Measurements from ENCODE around the gene CD28. TPM values are rescaled to one million over a fixed set of nuclear protein-coding genes. Genes with fewer than 3 reads are reported as not detected.
"Not testable (repeated sequence)": the region's sequence is repeated elsewhere in the genome, so short reads cannot be mapped to it uniquely, and the experiment has no call there.

CD28 gene
- total RNA-seq, 1 donor from 2014 or later, result 1.2 TPM

DNA sequence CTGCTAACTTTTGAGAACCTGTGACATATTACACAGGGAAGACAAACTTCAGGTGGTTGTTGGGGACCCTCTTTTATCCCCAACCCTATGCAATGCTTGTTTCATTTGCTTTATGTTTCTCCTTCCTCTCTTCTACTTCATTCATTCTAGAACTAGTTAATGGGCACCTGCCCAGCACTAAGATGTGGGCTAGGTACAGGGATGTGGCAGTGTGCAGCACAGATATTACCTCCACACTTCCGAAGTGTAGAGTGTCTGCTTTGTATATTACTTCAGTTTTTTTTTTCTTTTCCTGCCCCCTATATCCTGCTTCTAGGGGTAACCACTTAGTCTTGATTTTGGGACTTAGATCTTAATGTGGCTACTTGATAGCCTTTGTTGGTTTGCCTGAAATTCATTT is 35.1 kb downstream of the CD28 start:
- FAIRE-seq, result no peak
- no peak for DNase-seq (ENCODE audit: low spot score in 2 of 2)

DNA sequence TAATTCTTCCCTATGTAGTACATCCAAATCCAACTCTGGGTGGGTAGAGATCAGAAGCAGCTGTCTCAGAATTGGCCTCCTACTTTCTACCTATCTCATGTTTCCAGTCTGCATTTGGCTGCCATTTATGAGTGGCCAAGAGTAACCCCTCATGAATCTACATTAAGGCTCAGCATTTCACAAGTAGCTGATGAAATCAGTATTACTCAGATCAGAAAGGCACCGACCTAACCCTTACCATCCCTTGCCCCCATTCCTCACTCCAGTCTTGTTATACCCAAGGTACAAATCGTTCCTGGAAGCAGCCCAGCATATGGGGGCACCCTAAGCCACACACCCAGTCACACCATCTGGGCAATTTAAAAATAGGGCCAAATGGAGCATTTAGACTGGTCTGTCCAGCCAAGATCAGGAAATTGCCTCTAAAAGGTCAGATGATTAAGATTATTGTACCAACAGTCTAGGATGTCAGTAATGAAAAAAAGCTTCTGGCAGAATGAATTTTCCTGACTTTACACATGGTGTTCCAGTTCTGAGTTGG is 37.1 kb downstream of the CD28 start:
- DNase-seq (ENCODE audit: low spot score in 2 of 2), result no peak
- FAIRE-seq, result no peak

DNA sequence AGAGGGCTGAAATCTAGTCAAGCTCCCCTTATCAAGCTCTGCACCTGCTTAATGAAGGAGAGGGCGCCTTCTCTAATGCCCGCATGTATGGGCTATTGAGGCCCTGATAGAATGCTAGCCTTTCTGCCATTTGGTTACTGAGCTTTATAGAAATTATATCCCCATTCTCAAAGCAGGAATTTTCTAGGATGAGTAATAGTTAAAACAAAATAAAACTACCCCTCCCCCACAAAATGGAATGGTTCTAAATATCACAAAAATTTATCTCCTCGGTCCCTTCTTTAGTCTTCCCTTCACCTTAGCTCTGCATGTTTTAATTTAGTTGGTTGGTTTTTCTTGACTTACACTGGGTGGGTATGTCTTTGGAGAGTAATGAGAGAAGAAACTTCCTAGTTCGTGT is 37.7 kb downstream of the CD28 start:
- FAIRE-seq (no peak), DNase-seq (ENCODE audit: low spot score in 2 of 2) (no peak)

DNA sequence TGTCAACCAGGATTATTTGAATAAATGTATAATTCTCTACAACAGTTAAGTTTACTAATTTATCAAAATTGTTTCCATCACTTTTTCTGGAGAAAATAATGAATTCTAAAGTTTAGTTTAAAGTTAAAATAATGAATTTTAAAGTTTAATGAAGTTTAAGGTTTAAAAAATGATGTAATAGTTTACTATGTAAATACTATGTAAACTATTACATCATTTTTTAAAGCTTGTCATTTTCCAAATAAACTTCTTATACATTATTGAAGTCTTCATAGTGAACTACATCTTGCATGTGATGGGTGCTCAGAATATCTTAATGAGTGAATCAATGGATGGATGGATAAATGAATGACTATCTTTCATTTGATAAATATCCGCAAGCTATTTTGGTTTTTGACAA is 38.8 kb downstream of the CD28 start:
- peak; percentile 92 for FAIRE-seq
- DNase-seq (ENCODE audit: low spot score in 2 of 2), result no peak

DNA sequence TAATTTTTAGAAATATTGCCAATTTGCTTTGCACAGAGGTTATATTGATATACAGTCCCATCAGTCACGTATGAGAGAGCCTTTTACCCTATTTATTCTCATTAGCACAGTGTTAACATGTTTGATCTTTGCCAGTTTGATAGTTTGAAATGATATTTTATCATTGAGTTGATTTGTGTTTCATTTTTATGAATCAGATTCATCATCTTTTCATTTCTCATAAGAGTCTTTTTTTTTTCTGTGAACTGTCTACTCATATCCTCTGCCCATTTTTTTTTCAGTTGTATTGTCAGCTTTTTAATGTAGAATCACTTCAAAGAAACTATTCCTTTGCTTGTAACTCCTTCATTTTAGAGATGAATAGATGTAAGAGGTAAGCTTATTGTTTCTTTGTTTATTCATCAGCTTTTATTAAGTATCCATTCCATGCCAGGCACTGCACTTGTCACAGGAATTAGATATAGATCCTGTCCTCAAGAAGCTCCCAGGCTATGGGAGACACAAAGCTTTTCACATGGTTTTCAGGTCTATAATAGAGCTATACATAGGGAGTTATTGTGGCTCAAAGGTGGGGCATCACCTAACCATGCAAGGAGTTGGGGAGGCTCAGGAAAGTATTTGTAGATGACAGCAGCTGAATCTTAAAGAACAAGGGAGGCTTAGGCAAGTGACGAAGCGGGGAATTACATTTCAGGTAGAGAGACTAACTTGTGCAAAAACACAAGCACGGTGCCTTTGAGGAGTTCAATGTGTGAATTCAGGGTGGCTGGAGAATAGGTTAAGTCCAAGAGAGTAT is 42.1 kb downstream of the CD28 start:
- FAIRE-seq (no peak), DNase-seq (ENCODE audit: low spot score in 2 of 2) (no peak)

DNA sequence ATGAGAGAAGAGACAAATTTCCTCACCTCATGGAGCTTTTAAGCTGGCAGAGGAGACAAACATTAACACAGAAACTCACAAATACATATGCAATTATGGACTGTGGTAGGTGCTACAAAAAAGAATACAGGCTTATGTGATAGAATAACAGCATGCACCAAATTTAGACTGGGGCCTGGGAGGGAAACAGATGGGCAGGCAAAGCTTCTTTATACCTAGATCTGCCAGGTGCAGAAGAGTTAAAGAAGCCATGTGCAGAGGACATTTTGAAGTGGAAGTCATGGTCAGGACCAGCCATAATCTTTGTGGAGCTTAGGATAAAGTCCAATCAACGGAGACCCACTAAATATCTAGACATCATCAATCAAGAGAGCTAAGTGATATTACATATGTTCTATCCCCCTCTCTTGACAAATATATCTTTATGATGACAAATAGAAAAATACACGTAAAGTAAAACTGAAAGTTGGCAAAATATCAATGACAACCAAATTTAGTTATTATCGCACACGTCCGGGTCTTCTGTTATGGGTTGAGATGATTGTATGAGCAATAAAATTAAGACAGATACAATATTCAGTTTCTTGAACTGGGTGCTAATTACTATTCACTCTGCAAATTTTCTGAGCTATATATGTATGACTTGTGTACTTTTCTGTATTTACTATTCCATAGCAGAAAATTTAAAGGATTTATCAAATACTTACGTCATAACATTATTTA is 44.1 kb downstream of the CD28 start:
- no peak for FAIRE-seq

DNA sequence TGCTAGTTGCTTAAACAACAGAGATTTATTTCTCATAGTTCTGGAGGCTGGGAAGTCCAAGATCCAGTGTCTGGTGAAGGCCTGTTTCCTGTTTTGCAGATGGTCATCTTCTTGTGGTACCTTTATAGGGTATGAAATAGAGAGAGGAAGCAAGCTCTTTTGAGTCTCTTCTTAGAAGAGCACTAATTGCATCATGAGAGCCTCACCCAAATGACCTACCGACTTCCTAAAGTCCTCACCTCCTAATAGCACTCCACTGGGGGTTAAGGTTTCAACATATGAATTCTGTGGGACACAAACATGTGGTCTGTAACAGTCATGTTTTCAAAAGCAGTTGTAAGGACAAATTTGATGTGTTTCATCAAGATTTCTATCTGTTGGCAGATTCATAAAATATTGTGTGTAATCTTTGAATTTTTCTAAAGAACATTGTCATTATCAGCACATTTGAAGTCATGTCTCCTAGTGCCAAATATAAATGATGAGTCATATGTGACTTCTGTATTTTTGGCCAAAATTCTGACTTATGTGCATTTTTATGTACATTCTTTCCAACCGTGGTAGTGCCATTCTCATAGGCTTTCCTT is 45.3 kb downstream of the CD28 start:
- FAIRE-seq (no peak), DNase-seq (ENCODE audit: low spot score in 2 of 2) (no peak)

More for the DNA sequence above, 44.1 kb downstream of the CD28 start:
- no peak for DNase-seq (ENCODE audit: low spot score in 2 of 2)

DNA sequence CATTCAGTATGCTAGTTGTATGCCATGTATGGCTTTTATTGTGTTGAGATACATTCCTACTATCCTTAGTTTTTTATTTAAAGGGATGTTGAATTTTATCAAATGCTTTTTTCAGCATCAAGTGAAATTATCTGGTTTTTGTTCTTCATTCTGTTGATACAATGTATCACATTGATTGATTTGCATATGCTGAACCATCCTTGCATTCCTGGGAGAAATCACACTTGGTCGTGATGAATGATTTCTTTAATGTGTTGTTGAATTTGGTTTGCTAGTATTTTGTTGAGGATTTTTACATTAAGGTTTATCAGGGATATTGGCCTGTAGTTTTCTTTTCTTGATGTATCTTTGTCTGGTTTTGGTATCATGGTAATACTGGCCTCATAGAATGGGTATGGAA is 49.7 kb downstream of the CD28 start:
- no peak for FAIRE-seq
- no peak for DNase-seq (ENCODE audit: low spot score in 2 of 2)

DNA sequence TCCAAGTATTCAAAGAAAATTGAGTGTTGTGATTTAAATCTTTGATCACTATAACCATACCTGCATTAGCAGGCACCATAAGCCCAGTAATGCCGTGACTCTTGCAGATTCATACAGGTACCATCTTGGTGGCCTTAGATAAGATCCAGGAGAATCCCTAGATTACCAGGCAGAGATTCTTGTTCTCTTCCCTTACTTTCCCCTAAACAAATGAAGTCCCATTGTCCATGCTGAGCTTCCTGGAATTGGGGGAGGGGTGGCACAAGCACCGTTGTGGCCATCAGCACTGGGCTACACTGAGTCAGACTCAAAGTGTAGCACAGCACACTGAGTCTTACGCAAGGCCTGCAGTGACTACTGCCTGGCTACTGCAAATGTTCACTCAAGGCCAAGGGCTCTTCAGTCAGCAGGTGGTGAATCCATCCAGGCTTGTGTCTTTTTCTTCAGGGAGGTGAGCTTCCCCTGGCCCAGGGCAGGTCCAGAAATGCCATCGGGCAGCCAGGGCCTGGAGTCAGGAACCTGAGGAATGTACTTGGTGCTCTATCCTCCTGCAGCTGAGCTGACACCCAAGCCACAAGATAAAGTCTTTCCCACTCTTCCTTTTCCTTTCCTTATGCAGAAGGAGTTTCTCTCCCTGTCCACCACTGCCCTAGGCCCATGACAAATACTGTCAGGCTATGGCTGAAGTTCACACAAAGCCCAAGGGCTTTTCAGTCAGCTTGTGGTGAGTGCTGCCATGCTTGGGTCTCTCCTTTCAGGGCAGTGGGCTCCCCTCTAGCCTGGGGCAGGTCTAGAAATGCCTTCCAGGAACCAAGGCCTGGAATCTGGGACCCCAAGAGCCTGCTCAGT is 52.6 kb downstream of the CD28 start:
- FAIRE-seq, result no peak

DNA sequence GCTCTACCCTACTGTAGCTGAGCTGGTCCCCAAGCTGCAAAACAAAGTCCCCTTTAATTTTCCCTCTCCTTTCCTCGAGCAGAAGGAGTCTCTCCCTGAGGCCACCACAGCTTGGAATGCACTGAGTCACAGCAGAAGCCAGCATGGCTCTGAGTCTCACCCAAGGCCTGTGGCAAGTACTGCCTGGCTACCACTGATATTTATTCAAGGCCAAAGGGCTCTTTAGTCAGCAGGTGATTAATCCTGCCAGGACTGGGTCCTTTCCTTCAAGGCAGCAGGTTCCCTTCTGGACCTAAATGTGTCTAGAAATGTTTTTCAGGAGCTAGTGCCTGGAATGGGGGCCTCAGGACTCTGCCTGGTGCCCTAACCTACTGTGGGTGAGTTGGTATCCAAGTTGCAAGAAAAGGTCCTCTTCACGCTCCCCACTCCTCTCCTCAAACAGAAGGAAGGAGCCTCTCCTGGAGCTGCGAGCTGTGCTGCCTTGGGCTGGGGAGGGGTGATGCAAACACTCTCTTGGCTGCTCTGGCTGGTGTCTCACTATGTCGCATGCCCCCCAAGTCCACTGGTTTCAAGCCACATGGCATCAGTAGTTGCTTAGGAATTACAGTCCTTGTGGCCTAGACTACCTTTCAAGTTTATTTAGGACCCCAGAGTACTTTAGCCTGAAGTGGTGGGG is 53.4 kb downstream of the CD28 start:
- FAIRE-seq (no peak), DNase-seq (ENCODE audit: low spot score in 2 of 2) (no peak)

More for the DNA sequence above, 52.6 kb downstream of the CD28 start:
- no peak for DNase-seq (ENCODE audit: low spot score in 2 of 2)

DNA sequence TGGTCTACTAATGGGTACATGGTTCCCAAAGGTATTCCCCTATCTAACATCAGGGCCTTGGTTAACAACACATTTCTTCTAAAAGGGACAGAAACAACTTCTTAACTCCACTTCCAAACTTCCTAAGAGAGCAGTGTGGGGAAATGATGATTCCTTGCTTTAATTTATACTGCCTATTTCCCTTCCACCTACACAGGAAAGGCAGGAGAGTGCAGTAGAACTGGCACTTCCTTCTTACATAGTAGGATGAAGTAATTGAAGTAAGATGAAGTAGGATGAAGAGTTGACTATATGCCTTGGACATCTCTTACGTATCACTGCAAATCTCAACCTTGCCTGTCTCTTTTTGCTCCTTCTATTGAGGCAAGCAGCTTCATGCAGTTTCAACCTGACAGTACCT is 54.7 kb downstream of the CD28 start:
- FAIRE-seq (no peak), DNase-seq (ENCODE audit: low spot score in 2 of 2) (no peak)

DNA sequence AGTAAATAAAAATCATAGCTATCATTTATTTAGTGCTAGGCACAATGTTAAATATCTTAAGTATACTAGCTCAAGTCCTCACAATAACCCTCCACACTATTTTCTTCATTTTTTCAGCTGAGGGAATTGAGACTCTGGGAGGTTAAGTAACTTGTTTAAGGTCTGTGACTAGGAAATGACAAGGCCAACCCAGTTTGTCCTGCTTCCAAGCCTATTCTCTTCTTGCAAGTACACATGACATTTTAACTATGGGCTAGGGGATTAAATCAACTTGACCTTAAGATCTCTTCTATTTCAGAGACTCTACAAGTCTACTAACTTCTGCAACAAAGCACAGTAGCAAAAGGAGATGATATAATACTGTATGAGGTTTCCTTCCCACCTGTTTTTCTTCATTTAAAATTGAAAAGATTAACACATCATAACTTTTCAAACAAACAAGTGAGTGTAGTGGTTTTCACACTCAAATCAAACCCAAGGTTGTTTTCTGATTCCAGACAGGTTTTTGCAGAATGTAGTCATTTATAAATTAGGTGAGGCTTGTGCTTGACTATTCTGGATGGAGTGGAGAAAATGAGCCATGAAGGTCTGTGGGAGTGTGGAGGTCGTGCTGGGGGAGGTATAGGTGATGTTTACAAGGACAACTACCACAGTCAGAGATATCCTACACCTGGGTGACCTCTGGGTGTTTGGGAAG is 57.0 kb downstream of the CD28 start:
- FAIRE-seq (no peak), DNase-seq (ENCODE audit: low spot score in 2 of 2) (no peak)

DNA sequence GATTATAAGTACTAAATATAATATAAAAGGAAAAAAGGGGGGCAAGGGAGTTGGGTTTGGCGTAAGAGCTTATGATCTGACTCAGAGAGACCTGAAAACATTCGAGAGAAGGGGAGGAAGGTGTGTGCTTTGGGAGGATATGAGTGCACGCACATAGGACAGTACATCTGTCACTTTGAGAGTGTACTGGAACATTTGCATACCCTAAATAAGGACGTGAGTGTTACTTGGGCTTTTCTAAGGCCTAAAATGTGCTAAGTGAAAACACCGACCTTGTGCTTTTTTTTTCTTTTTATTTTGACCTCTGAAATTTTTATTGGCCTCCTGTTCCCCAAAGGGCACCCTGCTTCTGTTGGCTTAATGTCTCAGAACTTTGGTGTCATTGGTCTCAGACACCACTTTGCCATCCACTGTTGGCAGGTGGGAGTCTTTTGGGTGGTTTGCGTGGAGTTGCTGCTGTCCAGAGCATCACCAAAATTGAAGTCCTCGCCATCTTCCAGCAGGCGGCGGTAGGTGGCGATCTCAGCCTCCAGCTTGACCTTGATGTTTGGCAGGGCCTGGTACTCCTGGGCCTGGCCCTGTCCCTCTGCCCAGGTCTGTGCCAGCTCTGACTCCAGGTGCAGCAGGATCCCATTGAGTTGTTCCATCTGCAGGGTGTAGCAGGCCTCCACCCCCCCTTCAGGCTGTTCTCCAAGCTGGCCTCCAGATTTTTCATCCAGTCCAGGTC is 57.7 kb downstream of the CD28 start:
- DNase-seq (ENCODE audit: low spot score in 2 of 2) (no peak), FAIRE-seq (no peak)

DNA sequence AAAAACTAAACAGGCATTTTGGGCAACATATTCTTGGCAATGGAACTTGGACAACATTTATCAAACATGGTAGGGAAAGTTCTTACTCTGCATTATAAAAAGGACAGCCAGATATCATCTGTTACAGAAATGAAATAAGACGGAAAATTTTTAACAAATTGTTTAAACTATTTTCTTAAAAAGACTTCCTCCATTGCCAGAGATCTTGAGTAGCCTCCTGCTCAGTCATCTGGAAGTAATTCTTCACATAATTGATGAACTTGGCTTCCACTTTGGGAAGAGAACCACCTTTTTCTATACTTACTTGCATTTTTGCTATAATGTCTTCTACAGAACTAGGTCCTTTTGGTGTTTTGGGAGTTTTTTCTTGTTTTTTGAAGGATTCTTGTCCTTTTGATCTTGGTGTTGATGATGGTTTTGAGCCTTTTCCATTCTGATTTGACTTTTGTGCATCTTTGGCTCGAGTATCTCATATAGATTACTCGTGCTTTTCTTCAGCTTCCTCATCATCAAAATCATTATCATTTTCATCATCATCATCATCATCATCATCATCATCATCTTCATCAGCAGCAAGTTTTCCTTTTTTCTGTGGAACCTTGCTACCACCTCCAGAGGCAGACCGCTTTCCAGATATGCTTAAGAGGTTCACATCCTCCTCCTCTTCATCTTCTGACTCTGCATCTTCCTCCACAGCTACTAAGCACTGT is 66.2 kb downstream of the CD28 start:
- FAIRE-seq, result no peak
- no peak for DNase-seq (ENCODE audit: low spot score in 2 of 2)

DNA sequence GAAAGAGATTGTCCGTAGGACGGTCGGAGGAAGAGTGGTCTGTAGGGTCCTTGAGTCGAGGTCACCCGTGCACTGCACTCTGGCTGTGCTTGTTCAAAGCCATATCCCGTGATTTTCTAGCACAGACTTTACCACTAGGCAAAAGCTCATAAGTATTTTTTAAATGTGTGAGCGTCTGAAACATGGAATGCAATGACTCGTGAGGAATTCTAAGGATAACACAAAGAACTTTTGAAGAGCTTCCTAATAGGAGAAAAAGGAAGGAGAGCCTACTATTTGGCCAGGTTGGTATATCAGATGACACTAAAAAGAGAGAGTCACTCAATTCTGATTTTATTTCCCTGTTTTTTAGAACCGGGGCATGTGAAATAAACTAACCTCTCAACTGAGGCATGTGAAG is 68.3 kb downstream of the CD28 start:
- DNase-seq (ENCODE audit: low spot score in 2 of 2) (no peak), FAIRE-seq (no peak)

DNA sequence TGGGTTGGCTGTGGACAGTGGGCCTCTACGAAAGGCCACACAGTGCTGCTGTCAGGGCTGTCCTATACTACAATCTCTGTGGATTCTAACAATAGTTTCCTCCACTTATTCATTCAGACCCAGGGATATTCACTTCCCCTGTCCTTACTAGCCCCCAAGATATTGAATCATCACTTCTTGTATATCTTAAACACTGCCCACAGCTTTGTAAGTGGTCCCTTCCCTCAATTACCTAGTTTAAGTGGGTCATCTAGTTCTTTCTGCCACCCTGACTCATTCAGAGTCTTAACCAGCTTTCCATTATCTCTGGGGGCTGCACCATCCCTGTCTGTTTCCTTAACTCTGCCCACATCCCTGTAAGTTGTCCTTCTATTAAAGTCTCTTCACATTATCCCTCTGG is 69.2 kb downstream of the CD28 start:
- DNase-seq (ENCODE audit: low spot score in 2 of 2) (no peak), FAIRE-seq (no peak)

DNA sequence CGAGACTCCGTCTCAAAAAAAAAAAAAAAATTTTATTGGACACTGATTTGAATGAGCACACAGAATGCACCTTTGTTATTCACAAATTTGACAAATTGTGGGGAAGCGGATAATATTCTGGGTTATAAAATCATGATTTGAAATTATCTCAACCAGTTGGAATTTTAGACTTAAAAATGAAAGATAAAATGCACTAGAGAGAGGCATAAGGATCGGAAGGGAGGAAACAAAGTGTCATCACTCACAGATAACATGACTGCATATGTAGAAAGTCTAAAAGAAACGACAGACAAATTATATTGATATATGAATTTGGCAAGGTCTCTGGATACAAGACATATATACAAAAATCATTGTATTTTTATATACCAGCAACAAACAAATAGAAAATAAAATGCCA is 70.6 kb downstream of the CD28 start:
- FAIRE-seq (no peak), DNase-seq (ENCODE audit: low spot score in 2 of 2) (no peak)

DNA sequence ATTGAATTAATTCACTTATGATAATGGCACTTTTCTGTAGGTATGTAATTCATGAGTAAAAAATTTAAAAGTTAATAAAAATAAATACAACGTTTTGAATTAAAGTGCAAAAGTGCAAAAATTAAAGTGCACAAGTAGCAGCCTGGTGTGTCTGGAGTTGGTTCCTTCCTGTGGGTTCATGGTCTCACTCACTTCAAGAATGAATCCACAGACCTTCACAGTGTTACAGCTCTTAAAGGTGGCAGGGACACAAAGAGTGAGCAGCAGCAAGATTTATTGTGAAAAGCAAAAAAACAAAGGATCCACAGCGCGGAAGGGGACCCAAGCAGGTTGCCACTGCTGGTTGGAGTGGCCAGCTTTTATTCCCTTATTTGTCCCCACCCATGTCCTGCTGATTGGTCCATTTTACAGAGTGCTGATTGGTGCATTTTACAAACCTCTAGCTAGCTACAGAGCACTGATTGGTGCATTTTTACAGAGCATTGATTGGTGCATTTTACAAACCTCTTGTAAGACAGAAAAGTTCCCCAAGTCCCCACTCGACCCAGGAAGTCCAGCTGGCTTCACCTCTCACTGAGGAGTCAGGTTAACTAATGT is 73.1 kb downstream of the CD28 start:
- not testable (repeated sequence) for DNase-seq (ENCODE audit: low spot score in 2 of 2); FAIRE-seq

All from frontal cortex (tissue), 4 donors.